ENCODE data around the gene KAZN. TPM values are rescaled to one million over a fixed set of nuclear protein-coding genes. Genes with fewer than 3 reads are reported as not detected.

The KAZN gene
- polyA plus RNA-seq, 1 of the 3 experiments (the other 2 are of a cell fraction) = 6.8 TPM

- TF ChIP-seq, protein P1, sequence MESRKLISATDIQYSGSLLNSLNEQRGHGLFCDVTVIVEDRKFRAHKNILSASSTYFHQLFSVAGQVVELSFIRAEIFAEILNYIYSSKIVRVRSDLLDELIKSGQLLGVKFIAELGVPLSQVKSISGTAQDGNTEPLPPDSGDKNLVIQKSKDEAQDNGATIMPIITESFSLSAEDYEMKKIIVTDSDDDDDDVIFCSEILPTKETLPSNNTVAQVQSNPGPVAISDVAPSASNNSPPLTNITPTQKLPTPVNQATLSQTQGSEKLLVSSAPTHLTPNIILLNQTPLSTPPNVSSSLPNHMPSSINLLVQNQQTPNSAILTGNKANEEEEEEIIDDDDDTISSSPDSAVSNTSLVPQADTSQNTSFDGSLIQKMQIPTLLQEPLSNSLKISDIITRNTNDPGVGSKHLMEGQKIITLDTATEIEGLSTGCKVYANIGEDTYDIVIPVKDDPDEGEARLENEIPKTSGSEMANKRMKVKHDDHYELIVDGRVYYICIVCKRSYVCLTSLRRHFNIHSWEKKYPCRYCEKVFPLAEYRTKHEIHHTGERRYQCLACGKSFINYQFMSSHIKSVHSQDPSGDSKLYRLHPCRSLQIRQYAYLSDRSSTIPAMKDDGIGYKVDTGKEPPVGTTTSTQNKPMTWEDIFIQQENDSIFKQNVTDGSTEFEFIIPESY (IDR thresholded peaks at IDR 0.05; ENCODE audit: borderline replicate concordance, low read depth) = no peak
- TF ChIP-seq TEAD4 (IDR thresholded peaks at IDR 0.05; ENCODE audit: borderline replicate concordance, insufficient read depth) (no peak), NFIC (IDR thresholded peaks at IDR 0.05; ENCODE audit: borderline replicate concordance) (no peak), ELF1 (IDR thresholded peaks at IDR 0.05) (no peak), JUND (IDR thresholded peaks at IDR 0.05) (no peak)
Measured at GRCh38 chr1:14795589-14795988, 197.1 kb downstream of the KAZN start (continued).

- no peaks in the 10 kb centered on the region for H3K9me3 ChIP-seq
- DNase-seq = no peak
- no peak overlapping the region for H3K27ac ChIP-seq (ENCODE audit: low read depth in 2 of 2, low read length in 1 of 2)
- no peak overlapping the region for H3K9ac ChIP-seq
- H3K9me2 ChIP-seq = no peaks in the 10 kb centered on the region
- H3F3A ChIP-seq (replicated peaks; ENCODE audit: insufficient read depth) = no peaks in the 10 kb centered on the region
- POLR2A ChIA-PET = no interaction called here
- WGBS (ENCODE audit: low lambda C conversion rate) = 39% methylated on average over 5 of the region's 5 CpGs
- H3K36me3 ChIP-seq (replicated peaks in 1 of 2; ENCODE audit: control insufficient read depth in 1 of 2, insufficient read depth in 2 of 2, low read length in 1 of 2) = no peaks in the 10 kb centered on the region
- no peaks in the 10 kb centered on the region for H3K27me3 ChIP-seq (ENCODE audit: insufficient read depth)
- no peak overlapping the region for H3K4me2 ChIP-seq
- CTCF ChIA-PET = no interaction called here
- TF ChIP-seq RAD21 (IDR thresholded peaks at IDR 0.05; ENCODE audit: low read length) (no peak), FOXM1 (IDR thresholded peaks at IDR 0.05; ENCODE audit: low read depth) (no peak)
- H3K4me1 ChIP-seq (ENCODE audit: control insufficient read depth in 1 of 2, insufficient read depth in 2 of 2, low read depth in 1 of 2, low read length in 1 of 2) = no peaks in the 10 kb centered on the region
- no peaks in the 10 kb centered on the region for H4K20me1 ChIP-seq (ENCODE audit: insufficient read depth)
- no peaks in the 10 kb centered on the region for H3K79me2 ChIP-seq (ENCODE audit: insufficient read depth)
- H2AFZ ChIP-seq (ENCODE audit: low read depth) = no peak overlapping the region
- no peak overlapping the region for H3K4me3 ChIP-seq (ENCODE audit: low read depth in 2 of 2, low read length in 1 of 2)
Measured at GRCh38 chr1:14800014-14800413, 201.5 kb downstream of the KAZN start.

DNA sequence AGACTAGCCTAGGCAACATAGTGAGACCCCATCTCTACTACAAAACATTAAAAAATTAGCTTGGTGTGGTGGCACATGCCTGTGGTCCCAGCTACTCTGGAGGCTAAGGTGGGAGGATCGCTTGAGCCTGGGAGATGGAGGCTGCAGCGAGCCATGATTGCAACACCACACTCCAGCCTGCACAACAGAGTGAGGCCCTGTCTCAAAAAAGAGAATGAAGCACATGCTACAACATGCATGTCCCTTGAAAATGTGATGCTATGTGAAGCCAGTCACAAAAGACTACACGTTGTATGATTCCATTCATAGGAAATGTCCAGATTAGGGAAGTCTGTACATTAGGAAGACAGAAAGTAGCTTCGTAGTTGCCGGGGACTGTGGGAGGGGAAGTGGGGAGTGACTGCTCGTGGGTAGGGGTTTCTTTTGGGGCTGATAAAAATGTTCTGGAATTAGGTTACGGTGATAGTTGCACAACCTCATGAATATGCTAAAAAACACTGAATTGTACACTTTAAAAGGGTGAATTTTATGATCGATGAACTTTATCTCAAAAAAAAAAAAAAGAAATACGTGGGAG, 202.1 kb downstream of the KAZN start:
- ChIA-PET CTCF (interaction anchor here (1.1 kb wide), 1 partner anchor 483 kb away, joined by 3 read pairs; no protein-coding TSS in a partner anchor), POLR2A (no interaction called here)

More for the DNA sequence above, 202.1 kb downstream of the KAZN start:
- Histone ChIP-seq H3F3A (replicated peaks; ENCODE audit: insufficient read depth) (no peaks in the 10 kb centered on the region), H2AFZ (ENCODE audit: low read depth) (no peak overlapping the region), H3K79me2 (ENCODE audit: insufficient read depth) (no peaks in the 10 kb centered on the region), H3K9me2 (no peaks in the 10 kb centered on the region), H4K20me1 (ENCODE audit: insufficient read depth) (no peaks in the 10 kb centered on the region), H3K4me2 (no peak overlapping the region), H3K4me3 (ENCODE audit: low read depth in 2 of 2, low read length in 1 of 2) (no peak overlapping the region), H3K4me1 (ENCODE audit: control insufficient read depth in 1 of 2, insufficient read depth in 2 of 2, low read depth in 1 of 2, low read length in 1 of 2) (no peaks in the 10 kb centered on the region), H3K27ac (ENCODE audit: low read depth in 2 of 2, low read length in 1 of 2) (no peak overlapping the region), H3K36me3 (replicated peaks in 1 of 2; ENCODE audit: control insufficient read depth in 1 of 2, insufficient read depth in 2 of 2, low read length in 1 of 2) (no peaks in the 10 kb centered on the region), H3K9me3 (no peaks in the 10 kb centered on the region), H3K9ac (no peak overlapping the region), H3K27me3 (ENCODE audit: insufficient read depth) (no peaks in the 10 kb centered on the region)
- TF ChIP-seq TCF12 (IDR thresholded peaks at IDR 0.05) (no peak), RAD21 (IDR thresholded peaks at IDR 0.05; ENCODE audit: low read length) (no peak), SIN3A (IDR thresholded peaks at IDR 0.05; ENCODE audit: borderline replicate concordance, low read depth, low read length) (no peak), TEAD4 (IDR thresholded peaks at IDR 0.05; ENCODE audit: borderline replicate concordance, insufficient read depth) (no peak)
- TF ChIP-seq, protein P1 (IDR thresholded peaks at IDR 0.05; ENCODE audit: borderline replicate concordance, low read depth) = no peak
- WGBS (ENCODE audit: low lambda C conversion rate) = 54% methylated on average over 9 of the region's 9 CpGs
- no peak for DNase-seq
